Spinal cord (tissue), 10 donors: ENCODE results near the gene OST4. TPM values are rescaled to one million over a fixed set of nuclear protein-coding genes. Genes with fewer than 3 reads are reported as not detected.

Source experiments
- DNase-seq, 6 donors: peaks; one replicate each; pipeline versions ENCODE4 v3.0.0 to v3.0.0-alpha.2; 2013 to 2015; ENCODE audit warnings: low spot score in 6 of 6, low read depth in 4 of 6
- H3K27ac ChIP-seq: one replicate; pipeline ENCODE4 v1.5.1; 2013; ENCODE audit warnings: low read depth, low read length, control low read depth
- H3K27me3 ChIP-seq: one replicate; pipeline ENCODE4 v1.6.1; 2013; ENCODE audit warnings: low read length; ENCODE audit not compliant: control insufficient read depth, insufficient read depth
- H3K36me3 ChIP-seq: one replicate; pipeline ENCODE4 v1.6.1; 2013; ENCODE audit warnings: low read length; ENCODE audit not compliant: control insufficient read depth, insufficient read depth
- H3K4me1 ChIP-seq: one replicate; pipeline ENCODE4 v1.6.1; 2013; ENCODE audit warnings: low read length; ENCODE audit not compliant: control insufficient read depth, insufficient read depth
- H3K4me3 ChIP-seq: one replicate; pipeline ENCODE4 v1.5.1; 2013; ENCODE audit warnings: low read depth, low read length, control low read depth
- H3K9me3 ChIP-seq: one replicate; pipeline ENCODE4 v1.6.1; 2013; ENCODE audit warnings: low read length; ENCODE audit not compliant: control insufficient read depth, insufficient read depth
- WGBS: methylation state at CpG from one replicate; pipeline ENCODE4 v1.1.5; 2013; ENCODE audit warnings: missing lambda C conversion rate; ENCODE audit not compliant: insufficient coverage; 5-methylcytosine and 5-hydroxymethylcytosine counted together
- polyA plus RNA-seq, 2 donors: library from polyadenylated mRNA; unstranded; fragments of 120-200 nt; gene quantifications; one replicate each; pipeline ENCODE4 v1.2.1, GENCODE V29; 2013; ENCODE audit not compliant: insufficient read length in 2 of 2
- total RNA-seq, 2 donors: library from RNA; depleted of rRNA in 1 of 2; stranded (reverse); fragments of 120-200 nt in 1 of 2; fragments of >200 nt in 1 of 2; gene quantifications; one replicate each; pipeline versions ENCODE4 v1.2.3 to v1.2.4, GENCODE V29; 2013 to 2014
- donor health status: healthy.

OST4 gene
- total and polyA plus RNA-seq, 4 donors = 191 to 454 (median 217) TPM

GRCh38 chr2:27086724-27087593 is 15.5 kb upstream of the OST4 start, which contains the start of gene KHK:
Gene KHK, plus strand, starts transcription at chr2:27086772. Its CDS starts 488 bp downstream, at chr2:27087260.
- no peak for DNase-seq
- H3K4me1 ChIP-seq = peaks cover 32% of the 10 kb centered on the region
- no peaks in the 10 kb centered on the region for H3K27me3 ChIP-seq
- WGBS = 3% methylated on average over 53 of the region's 54 CpGs
- peaks cover 19% of the 10 kb centered on the region for H3K36me3 ChIP-seq
- H3K9me3 ChIP-seq = no peaks in the 10 kb centered on the region
- H3K27ac ChIP-seq = peak within 1 kb of the TSS; percentile 86
- peak within 1 kb of the TSS; percentile 61 for H3K4me3 ChIP-seq

GRCh38 chr2:27086090-27086723 is 14.8 kb upstream of the OST4 start:
- Histone ChIP-seq H3K4me1 (peaks cover 37% of the 10 kb centered on the region), H3K36me3 (peaks cover 19% of the 10 kb centered on the region), H3K4me3 (peak overlapping the region; percentile 61), H3K27ac (peak overlapping the region; percentile 86), H3K9me3 (no peaks in the 10 kb centered on the region), H3K27me3 (no peaks in the 10 kb centered on the region)
- WGBS = under 1% methylated on average over 81 of the region's 81 CpGs
- peak; percentile 77 to 98 (median 93) for DNase-seq

GRCh38 chr2:27085673-27086089 is 14.2 kb upstream of the OST4 start:
- peak in 2 of 6 donors; percentile 63 to 71 for DNase-seq
- H3K36me3 ChIP-seq = peaks cover 19% of the 10 kb centered on the region
- 1% methylated on average over 38 of the region's 38 CpGs for whole genome bisulfite sequencing

GRCh38 chr2:27085062-27085672 is 13.7 kb upstream of the OST4 start:
- H3K4me1 ChIP-seq = peaks cover 48% of the 10 kb centered on the region
- 38% methylated on average over 6 of the region's 10 CpGs for WGBS
- no peaks in the 10 kb centered on the region for H3K9me3 ChIP-seq
- DNase-seq = no peak
- peaks cover 19% of the 10 kb centered on the region for H3K36me3 ChIP-seq
- H3K27me3 ChIP-seq = no peaks in the 10 kb centered on the region
- H3K27ac ChIP-seq = peak overlapping the region; percentile 16
- H3K4me3 ChIP-seq = peak overlapping the region; percentile 61

More at GRCh38 chr2:27085673-27086089, 14.2 kb upstream of the OST4 start:
- H3K4me3 ChIP-seq = peak overlapping the region; percentile 61
- H3K27me3 ChIP-seq = no peaks in the 10 kb centered on the region
- H3K4me1 ChIP-seq = peaks cover 43% of the 10 kb centered on the region
- H3K27ac ChIP-seq = peak overlapping the region; percentile 86
- H3K9me3 ChIP-seq = no peaks in the 10 kb centered on the region

GRCh38 chr2:27084297-27085061 is 13.0 kb upstream of the OST4 start:
- H3K4me1 ChIP-seq = peaks cover 53% of the 10 kb centered on the region
- peaks cover 19% of the 10 kb centered on the region for H3K36me3 ChIP-seq
- H3K27ac ChIP-seq = no peak overlapping the region
- H3K4me3 ChIP-seq = no peak overlapping the region
- WGBS = 89% methylated on average over 2 of the region's 6 CpGs
- no peaks in the 10 kb centered on the region for H3K27me3 ChIP-seq
- no peak for DNase-seq
- no peaks in the 10 kb centered on the region for H3K9me3 ChIP-seq

- 85% methylated on average over 19 of the region's 20 CpGs for WGBS
- no peaks in the 10 kb centered on the region for H3K27me3 ChIP-seq
- no peaks in the 10 kb centered on the region for H3K9me3 ChIP-seq
- peaks cover 55% of the 10 kb centered on the region for H3K4me1 ChIP-seq
- DNase-seq = no peak
- H3K27ac ChIP-seq = no peak overlapping the region
- H3K4me3 ChIP-seq = no peak overlapping the region
- peaks cover 19% of the 10 kb centered on the region for H3K36me3 ChIP-seq
These were observed 12.2 kb upstream of the OST4 start for GRCh38 chr2:27083410-27084296.

- no peak overlapping the region for H3K27ac ChIP-seq
- 94% methylated on average over 21 of the region's 27 CpGs for WGBS
- no peaks in the 10 kb centered on the region for H3K9me3 ChIP-seq
- peaks cover 61% of the 10 kb centered on the region for H3K4me1 ChIP-seq
- H3K27me3 ChIP-seq = peaks cover 2% of the 10 kb centered on the region
- H3K4me3 ChIP-seq = no peak overlapping the region
- peaks cover 19% of the 10 kb centered on the region for H3K36me3 ChIP-seq
- DNase-seq = no peak
These were observed 11.4 kb upstream of the OST4 start for GRCh38 chr2:27082773-27083409.

- DNase-seq = no peak
- Histone ChIP-seq H3K4me3 (no peak overlapping the region), H3K27ac (no peak overlapping the region), H3K9me3 (no peaks in the 10 kb centered on the region), H3K4me1 (peaks cover 59% of the 10 kb centered on the region), H3K36me3 (peaks cover 19% of the 10 kb centered on the region), H3K27me3 (peaks cover 2% of the 10 kb centered on the region)
- WGBS = 92% methylated on average over 38 of the region's 38 CpGs
These were observed 10.7 kb upstream of the OST4 start for GRCh38 chr2:27081984-27082772.
